ENCODE data around the gene OVAAL.
"Not testable (repeated sequence)": the region's sequence is repeated elsewhere in the genome, so short reads cannot be mapped to it uniquely, and the experiment has no call there.

OVAAL gene

GRCh38 chr1:180549770-180550169, 9.0 kb upstream of the OVAAL start:
- not testable (repeated sequence) for H3K4me3 Mint-ChIP-seq, H3K27me3 Mint-ChIP-seq, H3K36me3 Mint-ChIP-seq, H3K9me3 Mint-ChIP-seq, H3K4me1 Mint-ChIP-seq, H3K27ac Mint-ChIP-seq, DNase-seq
- CTCF ChIA-PET = interaction anchor here (1.0 to 1.4 kb wide), 2 partner anchors 15 to 313 kb away, joined by 3 read pairs; no protein-coding TSS in a partner anchor

- H3K27ac Mint-ChIP-seq = no peak overlapping the region
- CTCF ChIA-PET = interaction anchor here (1.0 to 1.4 kb wide), 2 partner anchors 16 to 313 kb away, joined by 3 read pairs; no protein-coding TSS in a partner anchor
- no peaks in the 10 kb centered on the region for H3K4me1 Mint-ChIP-seq
- H3K4me3 Mint-ChIP-seq = no peak overlapping the region
- no peaks in the 10 kb centered on the region for H3K36me3 Mint-ChIP-seq
- no peaks in the 10 kb centered on the region for H3K9me3 Mint-ChIP-seq
- peaks cover 4% of the 10 kb centered on the region for H3K27me3 Mint-ChIP-seq
- DNase-seq = no peak
Observed at GRCh38 chr1:180550241-180550640, 8.5 kb upstream of the OVAAL start.

GRCh38 chr1:180551997-180552396, 6.8 kb upstream of the OVAAL start:
- no peaks in the 10 kb centered on the region for H3K36me3 Mint-ChIP-seq
- DNase-seq = no peak
- peaks cover 4% of the 10 kb centered on the region for H3K27me3 Mint-ChIP-seq
- no peak overlapping the region for H3K27ac Mint-ChIP-seq
- no peaks in the 10 kb centered on the region for H3K9me3 Mint-ChIP-seq
- CTCF ChIA-PET = no interaction called here
- H3K4me1 Mint-ChIP-seq = no peaks in the 10 kb centered on the region
- H3K4me3 Mint-ChIP-seq = no peak overlapping the region

GRCh38 chr1:180553046-180553445, 5.7 kb upstream of the OVAAL start:
- H3K27ac Mint-ChIP-seq, H3K27me3 Mint-ChIP-seq, H3K9me3 Mint-ChIP-seq, H3K4me3 Mint-ChIP-seq, CTCF ChIA-PET, H3K4me1 Mint-ChIP-seq, H3K36me3 Mint-ChIP-seq, DNase-seq: not testable (repeated sequence)

- no peak overlapping the region for H3K4me3 Mint-ChIP-seq
- H3K36me3 Mint-ChIP-seq = no peaks in the 10 kb centered on the region
- peaks cover 7% of the 10 kb centered on the region for H3K27me3 Mint-ChIP-seq
- H3K9me3 Mint-ChIP-seq = no peaks in the 10 kb centered on the region
- CTCF ChIA-PET = no interaction called here
- H3K4me1 Mint-ChIP-seq = no peaks in the 10 kb centered on the region
- DNase-seq = no peak
- no peak overlapping the region for H3K27ac Mint-ChIP-seq
Observed at GRCh38 chr1:180555411-180555810, 3.4 kb upstream of the OVAAL start.

GRCh38 chr1:180560200-180560867, 1.6 kb downstream of the OVAAL start:
- Mint-ChIP-seq H3K36me3 (no peaks in the 10 kb centered on the region), H3K4me3 (no peak overlapping the region), H3K27ac (no peak overlapping the region), H3K27me3 (peaks cover 28% of the 10 kb centered on the region), H3K4me1 (no peaks in the 10 kb centered on the region), H3K9me3 (no peaks in the 10 kb centered on the region)
- CTCF ChIA-PET = no interaction called here
- no peak for DNase-seq

GRCh38 chr1:180560868-180561600, 2.3 kb downstream of the OVAAL start:
- H3K27me3 Mint-ChIP-seq = peaks cover 30% of the 10 kb centered on the region
- H3K36me3 Mint-ChIP-seq = no peaks in the 10 kb centered on the region
- CTCF ChIA-PET = no interaction called here
- no peak for DNase-seq
- no peak overlapping the region for H3K4me3 Mint-ChIP-seq
- no peaks in the 10 kb centered on the region for H3K9me3 Mint-ChIP-seq
- no peak overlapping the region for H3K27ac Mint-ChIP-seq
- no peaks in the 10 kb centered on the region for H3K4me1 Mint-ChIP-seq

- Mint-ChIP-seq H3K4me3 (no peak overlapping the region), H3K27me3 (peaks cover 32% of the 10 kb centered on the region), H3K36me3 (no peaks in the 10 kb centered on the region), H3K27ac (no peak overlapping the region), H3K9me3 (no peaks in the 10 kb centered on the region), H3K4me1 (no peaks in the 10 kb centered on the region)
- no peak for DNase-seq
- CTCF ChIA-PET = no interaction called here
Observed at GRCh38 chr1:180562640-180563025, 3.9 kb downstream of the OVAAL start.

- DNase-seq = no peak
- no peaks in the 10 kb centered on the region for H3K36me3 Mint-ChIP-seq
- peaks cover 32% of the 10 kb centered on the region for H3K27me3 Mint-ChIP-seq
- no peak overlapping the region for H3K4me3 Mint-ChIP-seq
- H3K27ac Mint-ChIP-seq = no peak overlapping the region
- no peaks in the 10 kb centered on the region for H3K9me3 Mint-ChIP-seq
- CTCF ChIA-PET = interaction anchor here (1.4 kb wide), 1 partner anchor 299 kb away, joined by 3 read pairs; no protein-coding TSS in a partner anchor
- no peaks in the 10 kb centered on the region for H3K4me1 Mint-ChIP-seq
Observed at GRCh38 chr1:180563026-180563827, 4.5 kb downstream of the OVAAL start.

- H3K9me3 Mint-ChIP-seq = no peaks in the 10 kb centered on the region
- H3K4me1 Mint-ChIP-seq = no peaks in the 10 kb centered on the region
- peaks cover 33% of the 10 kb centered on the region for H3K27me3 Mint-ChIP-seq
- H3K27ac Mint-ChIP-seq = no peak overlapping the region
- CTCF ChIA-PET = no interaction called here
- no peak for DNase-seq
- no peaks in the 10 kb centered on the region for H3K36me3 Mint-ChIP-seq
- H3K4me3 Mint-ChIP-seq = no peak overlapping the region
Observed at GRCh38 chr1:180565121-180565871, 6.5 kb downstream of the OVAAL start.

GRCh38 chr1:180566026-180566425, 7.3 kb downstream of the OVAAL start:
- Mint-ChIP-seq H3K27me3 (peaks cover 31% of the 10 kb centered on the region), H3K4me1 (no peaks in the 10 kb centered on the region)
- CTCF ChIA-PET = no interaction called here

GRCh38 chr1:180566495-180566894, 7.7 kb downstream of the OVAAL start:
- CTCF ChIA-PET = no interaction called here
- Mint-ChIP-seq H3K9me3 (no peaks in the 10 kb centered on the region), H3K27ac (no peak overlapping the region), H3K36me3 (no peaks in the 10 kb centered on the region), H3K27me3 (peaks cover 27% of the 10 kb centered on the region), H3K4me3 (no peak overlapping the region), H3K4me1 (peaks cover 5% of the 10 kb centered on the region)
- no peak for DNase-seq

More at GRCh38 chr1:180566026-180566425, 7.3 kb downstream of the OVAAL start:
- no peak overlapping the region for H3K27ac Mint-ChIP-seq
- DNase-seq = no peak
- no peaks in the 10 kb centered on the region for H3K36me3 Mint-ChIP-seq
- no peak overlapping the region for H3K4me3 Mint-ChIP-seq
- no peaks in the 10 kb centered on the region for H3K9me3 Mint-ChIP-seq

- CTCF ChIA-PET = no interaction called here
- H3K36me3 Mint-ChIP-seq = no peaks in the 10 kb centered on the region
Observed at GRCh38 chr1:180567654-180568053, 8.9 kb downstream of the OVAAL start.

GRCh38 chr1:180568184-180568583, 9.4 kb downstream of the OVAAL start:
- Mint-ChIP-seq H3K9me3 (no peaks in the 10 kb centered on the region), H3K27ac (no peak overlapping the region)

More at GRCh38 chr1:180567654-180568053, 8.9 kb downstream of the OVAAL start:
- H3K4me1 Mint-ChIP-seq = peaks cover 14% of the 10 kb centered on the region
- no peak for DNase-seq
- H3K4me3 Mint-ChIP-seq = no peak overlapping the region
- no peaks in the 10 kb centered on the region for H3K9me3 Mint-ChIP-seq
- peaks cover 23% of the 10 kb centered on the region for H3K27me3 Mint-ChIP-seq
- H3K27ac Mint-ChIP-seq = no peak overlapping the region

More at GRCh38 chr1:180568184-180568583, 9.4 kb downstream of the OVAAL start:
- peaks cover 20% of the 10 kb centered on the region for H3K27me3 Mint-ChIP-seq
- peaks cover 14% of the 10 kb centered on the region for H3K4me1 Mint-ChIP-seq
- CTCF ChIA-PET = no interaction called here
- no peak for DNase-seq
- H3K36me3 Mint-ChIP-seq = no peaks in the 10 kb centered on the region
- H3K4me3 Mint-ChIP-seq = no peak overlapping the region
